ENCODE data around the gene LRRC51.
"Not testable (repeated sequence)": the region's sequence is repeated elsewhere in the genome, so short reads cannot be mapped to it uniquely, and the experiment has no call there.

LRRC51 gene

GRCh38 chr11:72127923-72128322, 47.3 kb downstream of the LRRC51 start:
- TF ChIP-seq ZFX (IDR thresholded peaks at IDR 0.05; ENCODE audit: borderline replicate concordance): no peak
- no peak for TF ChIP-seq CTCF (IDR thresholded peaks at IDR 0.05)
- no peak overlapping the region for H3K27ac ChIP-seq

DNA sequence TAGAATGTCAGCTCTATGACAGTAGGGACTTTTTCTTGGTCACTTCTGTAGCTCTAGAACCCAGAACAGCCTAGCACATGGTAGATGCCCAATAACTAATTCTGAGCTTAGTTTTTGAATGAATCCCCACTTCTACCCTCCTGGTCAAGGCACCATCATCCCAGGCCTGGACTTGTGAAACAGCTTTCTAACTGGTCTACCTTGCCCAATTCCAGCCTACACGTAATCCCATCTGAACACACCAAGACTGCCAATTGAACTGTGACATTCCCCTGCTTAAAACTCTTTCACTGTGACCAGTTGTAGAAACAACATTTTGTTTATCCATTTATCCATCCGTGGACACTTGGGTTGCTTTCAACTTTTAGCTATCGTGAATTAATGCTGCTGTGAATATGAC, 48.7 kb downstream of the LRRC51 start:
- no peak overlapping the region for H3K27ac ChIP-seq
- TF ChIP-seq CTCF (IDR thresholded peaks at IDR 0.05) (no peak), ZFX (IDR thresholded peaks at IDR 0.05; ENCODE audit: borderline replicate concordance) (no peak)

- H3K27ac ChIP-seq: no peak overlapping the region
- no peak for TF ChIP-seq CTCF (IDR thresholded peaks at IDR 0.05)
- TF ChIP-seq ZFX (IDR thresholded peaks at IDR 0.05; ENCODE audit: borderline replicate concordance): no peak
Observed at GRCh38 chr11:72132646-72133045, 52.0 kb downstream of the LRRC51 start.

DNA sequence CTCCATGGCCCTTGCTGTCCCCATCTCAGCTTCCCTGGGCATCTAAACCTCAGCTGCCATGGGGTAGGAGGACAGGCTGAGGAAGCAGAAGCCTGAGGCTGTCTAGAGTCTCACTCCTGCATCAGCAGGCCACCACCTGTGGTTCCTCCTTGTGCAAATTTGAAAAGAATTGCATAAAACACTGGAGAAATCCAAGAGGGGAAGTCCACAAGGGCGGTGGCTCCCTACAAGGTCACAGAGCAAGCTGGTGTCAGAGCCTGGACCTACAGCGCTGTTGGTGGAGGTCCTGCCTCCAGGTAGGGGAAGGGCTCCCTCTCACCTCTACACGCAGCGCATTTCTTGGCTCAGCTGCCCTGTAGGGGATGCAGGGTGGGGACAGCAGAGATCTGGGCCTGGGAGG, 54.8 kb downstream of the LRRC51 start, which contains the start of gene FOLR3:
TSS of gene FOLR3 (plus strand) at position 253 of the 400 bp plus-strand sequence. CDS start 228 bp downstream, outside the sequence.
- not testable (repeated sequence) for H3K27ac ChIP-seq

DNA sequence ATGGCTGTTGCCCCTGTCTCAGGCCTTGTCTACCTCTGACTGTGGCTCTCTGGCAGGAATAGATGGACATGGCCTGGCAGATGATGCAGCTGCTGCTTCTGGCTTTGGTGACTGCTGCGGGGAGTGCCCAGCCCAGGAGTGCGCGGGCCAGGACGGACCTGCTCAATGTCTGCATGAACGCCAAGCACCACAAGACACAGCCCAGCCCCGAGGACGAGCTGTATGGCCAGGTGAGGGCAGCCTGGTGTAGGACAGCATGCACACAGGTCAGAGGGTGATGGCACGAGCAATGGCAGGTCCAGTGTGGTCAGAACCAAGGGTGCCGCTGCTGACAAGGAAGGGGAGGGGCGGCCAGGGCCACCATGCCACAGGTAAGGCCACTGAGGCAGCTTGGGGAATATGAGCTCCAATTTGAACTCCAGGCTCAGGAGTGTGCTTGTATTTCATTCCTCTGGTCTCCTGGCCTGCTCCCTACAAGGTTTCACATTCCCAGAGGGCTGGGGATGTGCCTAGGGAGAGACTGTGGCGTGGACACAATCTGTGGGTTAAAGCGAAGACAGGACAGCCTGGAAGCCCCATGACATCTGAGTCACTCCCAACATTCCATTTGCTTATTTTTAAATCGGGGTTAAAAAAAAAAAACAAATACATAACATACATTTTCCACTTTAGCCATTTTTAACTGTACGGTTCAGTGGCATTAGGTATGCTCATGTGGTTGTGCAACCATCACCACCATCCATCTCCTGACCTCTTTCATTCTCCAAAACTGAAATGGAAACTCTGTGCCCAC, 55.4 kb downstream of the LRRC51 start:
- TF ChIP-seq ZFX (IDR thresholded peaks at IDR 0.05; ENCODE audit: borderline replicate concordance) (no peak), CTCF (IDR thresholded peaks at IDR 0.05) (no peak)
- no peak overlapping the region for H3K27ac ChIP-seq

DNA sequence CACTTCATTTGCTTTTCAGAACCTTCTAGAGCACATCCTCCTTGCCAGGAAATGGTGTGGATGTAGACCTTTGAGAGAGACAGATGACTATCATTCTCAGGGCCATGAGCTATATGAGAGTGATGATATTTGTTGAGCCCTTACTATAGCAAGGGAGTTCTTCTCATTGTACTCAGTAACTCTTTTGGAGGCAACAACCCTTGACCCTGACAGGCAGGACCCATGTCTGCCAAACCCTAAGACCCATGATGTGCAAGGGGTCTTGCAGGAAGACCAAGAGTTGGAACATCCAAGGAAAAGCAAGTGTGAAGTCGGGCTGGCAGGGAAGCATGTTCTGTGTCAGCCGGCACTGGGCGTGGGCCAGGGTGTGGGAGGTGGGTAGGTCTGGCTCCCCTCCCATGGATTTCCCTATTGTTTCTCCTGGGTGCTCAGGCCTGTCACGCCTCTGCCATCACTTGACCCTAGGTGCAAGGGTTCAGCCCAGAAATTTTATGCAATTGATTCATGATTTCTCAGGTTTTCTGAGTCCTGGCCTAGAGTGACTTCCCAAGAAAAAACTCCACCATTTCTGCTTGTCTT, 56.1 kb downstream of the LRRC51 start:
- TF ChIP-seq CTCF (IDR thresholded peaks at IDR 0.05) (no peak), ZFX (IDR thresholded peaks at IDR 0.05; ENCODE audit: borderline replicate concordance) (no peak)
- no peak overlapping the region for H3K27ac ChIP-seq

DNA sequence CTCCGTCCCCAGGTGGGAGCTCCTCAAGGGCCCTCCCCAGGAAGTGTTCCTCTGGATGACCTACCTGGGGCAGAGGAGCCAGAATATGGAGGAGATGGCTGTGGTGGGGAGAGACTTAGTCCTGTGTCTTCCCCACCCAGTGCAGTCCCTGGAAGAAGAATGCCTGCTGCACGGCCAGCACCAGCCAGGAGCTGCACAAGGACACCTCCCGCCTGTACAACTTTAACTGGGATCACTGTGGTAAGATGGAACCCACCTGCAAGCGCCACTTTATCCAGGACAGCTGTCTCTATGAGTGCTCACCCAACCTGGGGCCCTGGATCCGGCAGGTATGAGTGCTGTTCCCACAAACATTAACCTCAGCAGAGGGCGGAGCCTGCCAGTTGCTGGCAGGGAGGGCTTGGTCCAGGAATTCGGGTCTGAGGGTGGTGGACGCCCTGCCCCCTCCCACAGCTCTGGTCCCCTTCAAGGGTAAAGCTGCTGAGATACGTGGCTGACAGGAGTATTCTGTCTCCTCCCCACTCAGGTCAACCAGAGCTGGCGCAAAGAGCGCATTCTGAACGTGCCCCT, 58.3 kb downstream of the LRRC51 start:
- TF ChIP-seq ZFX (IDR thresholded peaks at IDR 0.05; ENCODE audit: borderline replicate concordance): no peak
- no peak for TF ChIP-seq CTCF (IDR thresholded peaks at IDR 0.05)
- no peak overlapping the region for H3K27ac ChIP-seq
